ENCODE results near the gene WASF2.

DNA sequence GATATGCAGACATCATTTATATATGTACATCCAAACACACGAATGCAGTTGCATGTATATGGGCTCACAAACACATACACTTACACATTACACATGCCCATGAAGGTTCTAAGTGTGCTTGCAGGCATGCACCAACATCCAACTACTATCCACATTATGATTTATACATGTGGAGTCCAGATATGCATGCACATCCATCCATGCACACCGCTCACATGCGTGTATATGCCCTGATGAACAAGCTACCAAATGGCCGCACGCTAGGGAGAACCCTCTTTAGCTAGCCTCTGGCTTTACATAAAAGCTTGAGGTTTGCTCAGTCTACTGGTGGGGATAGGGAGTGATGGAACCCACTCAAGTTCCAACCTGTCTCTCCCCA lies 89.0 kb downstream of the WASF2 start:
- TF ChIP-seq, protein P1, sequence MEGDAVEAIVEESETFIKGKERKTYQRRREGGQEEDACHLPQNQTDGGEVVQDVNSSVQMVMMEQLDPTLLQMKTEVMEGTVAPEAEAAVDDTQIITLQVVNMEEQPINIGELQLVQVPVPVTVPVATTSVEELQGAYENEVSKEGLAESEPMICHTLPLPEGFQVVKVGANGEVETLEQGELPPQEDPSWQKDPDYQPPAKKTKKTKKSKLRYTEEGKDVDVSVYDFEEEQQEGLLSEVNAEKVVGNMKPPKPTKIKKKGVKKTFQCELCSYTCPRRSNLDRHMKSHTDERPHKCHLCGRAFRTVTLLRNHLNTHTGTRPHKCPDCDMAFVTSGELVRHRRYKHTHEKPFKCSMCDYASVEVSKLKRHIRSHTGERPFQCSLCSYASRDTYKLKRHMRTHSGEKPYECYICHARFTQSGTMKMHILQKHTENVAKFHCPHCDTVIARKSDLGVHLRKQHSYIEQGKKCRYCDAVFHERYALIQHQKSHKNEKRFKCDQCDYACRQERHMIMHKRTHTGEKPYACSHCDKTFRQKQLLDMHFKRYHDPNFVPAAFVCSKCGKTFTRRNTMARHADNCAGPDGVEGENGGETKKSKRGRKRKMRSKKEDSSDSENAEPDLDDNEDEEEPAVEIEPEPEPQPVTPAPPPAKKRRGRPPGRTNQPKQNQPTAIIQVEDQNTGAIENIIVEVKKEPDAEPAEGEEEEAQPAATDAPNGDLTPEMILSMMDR (conservative IDR thresholded peaks at IDR 0.05; ENCODE audit: low read depth, low read length) = no peak
- TF ChIP-seq EZH2 (IDR thresholded peaks at IDR 0.05; ENCODE audit: low read length, unreplicated experiment) = no peak

All from PC-3 (cell line).